K562 (cell line): ENCODE measurements around the gene CCDC174. TPM values are rescaled to one million over a fixed set of nuclear protein-coding genes. Genes with fewer than 3 reads are reported as not detected.

Experiments
- BRD4 ChIP-seq: fragments of 200-600 bp; sonication (generic); IDR thresholded peaks from 2 replicates; pipeline ENCODE4 v1.6.1; 2017; ENCODE audit warnings: inconsistent platforms
- ETV1 ChIP-seq: fragments of 450-650 bp; conservative IDR thresholded peaks from 2 replicates; pipeline ENCODE4 v1.6.1; 2016; ENCODE audit warnings: missing genetic modification characterization, control low read depth, low read depth, missing compliant biosample characterization
- KDM4B ChIP-seq, 2 experiments: fragments of 450-650 bp in 1 of 2; sonication (generic) in 1 of 2; IDR thresholded peaks; 2 replicates each; pipeline ENCODE4 v1.6.1; 2016 to 2017; ENCODE audit warnings: borderline replicate concordance in 2 of 2, antibody characterized with exemption in 1 of 2, low read depth in 1 of 2, mild to moderate bottlenecking in 1 of 2
- L3MBTL2 ChIP-seq: fragments of 450-650 bp; IDR thresholded peaks from 2 replicates; pipeline ENCODE4 v1.6.1; 2016; ENCODE audit warnings: mild to moderate bottlenecking, moderate library complexity
- MAFF ChIP-seq: IDR thresholded peaks from 2 replicates; pipeline ENCODE4 v1.6.1; 2012; ENCODE audit warnings: low read length, improper control_type of control experiment
- NFYB ChIP-seq: IDR thresholded peaks from 2 replicates; pipeline ENCODE4 v1.6.1; 2011; ENCODE audit warnings: mild to moderate bottlenecking, moderate library complexity; ENCODE audit not compliant: insufficient read length; ENCODE audit errors: extremely low read depth
- POLR3A ChIP-seq: IDR thresholded peaks from 2 replicates; pipeline ENCODE4 v1.6.1; 2011; ENCODE audit warnings: borderline replicate concordance, mild to moderate bottlenecking, moderate library complexity; ENCODE audit not compliant: insufficient read length, insufficient read depth; ENCODE audit errors: extremely low read depth
- PTTG1 ChIP-seq: fragments of 450-650 bp; IDR thresholded peaks from 2 replicates; pipeline ENCODE4 v1.6.1; 2016; ENCODE audit warnings: low read depth, mild to moderate bottlenecking, missing genetic modification characterization, missing compliant biosample characterization
- TEAD4 ChIP-seq, 2 experiments: sonication (generic) in 1 of 2; formaldehyde crosslinking in 1 of 2; IDR thresholded peaks; 2 replicates each; pipeline versions ENCODE4 v1.6.1 to v1.8.0; 2012 to 2022; ENCODE audit warnings: borderline replicate concordance in 1 of 2, inconsistent platforms in 1 of 2, low read length in 1 of 2, mild to moderate bottlenecking in 1 of 2, missing genetic modification reagents in 1 of 2
- ZNF57 ChIP-seq: fragments of 450-650 bp; formaldehyde crosslinking; IDR thresholded peaks from 2 replicates; pipeline ENCODE4 v1.4.0; 2020; ENCODE audit warnings: mild to moderate bottlenecking, moderate library complexity
- ZNF583 ChIP-seq: fragments of 250-450 bp; sonication (Bioruptor Pico); IDR thresholded peaks from 2 replicates; pipeline ENCODE4 v1.4.0; 2020
- polyA plus RNA-seq, 8 experiments: library from polyadenylated mRNA; depleted of rRNA in 4 of 8; stranded (reverse) in 5 of 8; unstranded in 3 of 8; fragments of >200 nt; fragmentation: Nextera tagmentation in 2 of 8; fragmentation: Illumina TruSeq in 1 of 8; extraction: Ambion mirVana in 2 of 8; extraction: Trizol in 1 of 8; gene quantifications; 2 replicates each; pipeline versions ENCODE4 v1.2.1 to v1.2.3, GENCODE V29; 2011 to 2014; ENCODE audit warnings: inconsistent platforms in 1 of 8, missing spikeins in 1 of 8
- total RNA-seq, 7 experiments: library from RNA; depleted of rRNA in 6 of 7; stranded (reverse); fragments of >200 nt in 6 of 7; fragmentation: Illumina TruSeq in 2 of 7; extraction: Trizol in 2 of 7; gene quantifications; 2 replicates each; pipeline versions ENCODE4 v1.2.1 to v1.2.3, GENCODE V29; 2011 to 2021; ENCODE audit warnings: low replicate concordance in 1 of 7
- TF ChIP-seq, protein P1 (sequence below): fragments of 250-450 bp; sonication (Bioruptor Pico); IDR thresholded peaks from 2 replicates; pipeline ENCODE4 v1.5.0; 2022; ENCODE audit warnings: mild to moderate bottlenecking
- TF ChIP-seq, protein P2 (sequence below): fragments of 200-800 bp; sonication (Bioruptor generic); IDR thresholded peaks from 2 replicates; pipeline ENCODE4 v1.6.1; 2017; ENCODE audit warnings: missing genetic modification characterization, missing compliant biosample characterization
- TF ChIP-seq, protein P3 (sequence below): fragments of 450-650 bp; IDR thresholded peaks from 2 replicates; pipeline ENCODE4 v1.6.1; 2016; ENCODE audit warnings: low read depth, mild to moderate bottlenecking, moderate library complexity
- TF ChIP-seq, protein P4 (sequence below), 2 experiments: fragments of 450-650 bp in 1 of 2; sonication (generic) in 1 of 2; formaldehyde crosslinking; conservative IDR thresholded peaks; 2 replicates each; pipeline versions ENCODE4 v1.4.0 to v1.8.1; 2020 to 2022; ENCODE audit warnings: mild to moderate bottlenecking in 1 of 2, missing genetic modification reagents in 1 of 2
- TF ChIP-seq, protein P5 (sequence below): fragments of 250-450 bp; sonication (Bioruptor Pico); IDR thresholded peaks from 2 replicates; pipeline ENCODE4 v1.8.0; 2021; ENCODE audit warnings: borderline replicate concordance, mild to moderate bottlenecking, moderate library complexity; ENCODE audit not compliant: poor library complexity, severe bottlenecking

The CCDC174 gene
- total and polyA plus RNA-seq, 9 of the 15 experiments (the other 6 are each of a cell fraction or from before 2014, with no cell fraction given), result 7.4 to 41.0 (median 28.5) TPM

DNA sequence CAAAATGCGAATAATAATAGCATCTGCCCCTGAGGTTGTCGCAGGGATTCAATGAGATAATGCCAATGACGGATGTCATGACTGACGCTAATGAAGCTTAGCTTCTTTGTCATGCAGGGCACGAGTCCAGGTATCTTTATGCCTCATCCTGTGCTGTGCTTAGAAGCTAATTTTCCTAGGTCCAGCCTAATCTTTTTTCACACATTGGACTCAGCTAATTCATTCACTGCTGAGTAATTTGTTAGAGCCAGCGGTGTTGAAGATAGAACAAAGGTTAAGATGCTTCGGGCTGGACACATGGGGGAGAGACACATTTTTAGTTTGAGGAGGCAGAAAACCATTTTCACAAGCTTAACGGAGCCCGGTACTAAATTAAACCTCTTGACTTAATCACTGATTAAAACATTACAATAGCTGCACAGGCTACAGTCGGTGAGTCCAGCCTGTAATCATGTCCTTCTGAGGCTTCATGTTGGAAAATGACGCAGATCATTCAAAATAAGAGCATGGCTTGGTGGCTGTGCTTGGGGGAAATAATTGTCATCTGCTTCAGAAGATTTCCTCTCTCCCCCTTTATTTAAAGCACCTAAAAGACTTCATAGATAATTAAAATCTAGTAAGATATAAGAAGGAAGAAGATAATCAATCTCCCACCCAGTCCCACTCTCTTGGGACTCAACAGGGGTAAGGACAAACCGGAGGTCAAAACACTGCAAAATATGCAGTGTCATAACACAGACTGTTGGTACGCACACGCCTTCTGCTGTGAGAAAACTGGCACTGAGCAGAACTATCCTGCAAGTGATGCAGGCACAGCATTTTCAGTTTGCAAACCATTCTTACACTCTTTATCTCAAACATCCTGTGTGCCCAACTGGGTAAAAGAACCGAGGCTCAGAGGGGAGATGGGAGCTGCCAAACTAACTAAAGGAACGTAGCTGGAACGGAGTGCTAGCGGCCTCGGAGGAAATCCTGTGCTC is 3.3 kb upstream of the CCDC174 start (continued):
- TF ChIP-seq, protein P1, sequence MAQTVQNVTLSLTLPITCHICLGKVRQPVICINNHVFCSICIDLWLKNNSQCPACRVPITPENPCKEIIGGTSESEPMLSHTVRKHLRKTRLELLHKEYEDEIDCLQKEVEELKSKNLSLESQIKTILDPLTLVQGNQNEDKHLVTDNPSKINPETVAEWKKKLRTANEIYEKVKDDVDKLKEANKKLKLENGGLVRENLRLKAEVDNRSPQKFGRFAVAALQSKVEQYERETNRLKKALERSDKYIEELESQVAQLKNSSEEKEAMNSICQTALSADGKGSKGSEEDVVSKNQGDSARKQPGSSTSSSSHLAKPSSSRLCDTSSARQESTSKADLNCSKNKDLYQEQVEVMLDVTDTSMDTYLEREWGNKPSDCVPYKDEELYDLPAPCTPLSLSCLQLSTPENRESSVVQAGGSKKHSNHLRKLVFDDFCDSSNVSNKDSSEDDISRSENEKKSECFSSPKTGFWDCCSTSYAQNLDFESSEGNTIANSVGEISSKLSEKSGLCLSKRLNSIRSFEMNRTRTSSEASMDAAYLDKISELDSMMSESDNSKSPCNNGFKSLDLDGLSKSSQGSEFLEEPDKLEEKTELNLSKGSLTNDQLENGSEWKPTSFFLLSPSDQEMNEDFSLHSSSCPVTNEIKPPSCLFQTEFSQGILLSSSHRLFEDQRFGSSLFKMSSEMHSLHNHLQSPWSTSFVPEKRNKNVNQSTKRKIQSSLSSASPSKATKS (CRISPR knock-in tag), result no peak
- peak; percentile 29 for TF ChIP-seq MAFF
- no peak for TF ChIP-seq NFYB
- TF ChIP-seq ETV1 (tag), result 0 out of 2 replicates have a peak, but pooled peaks have one; percentile 10
- no peak for TF ChIP-seq ZNF583
- TF ChIP-seq, protein P2, sequence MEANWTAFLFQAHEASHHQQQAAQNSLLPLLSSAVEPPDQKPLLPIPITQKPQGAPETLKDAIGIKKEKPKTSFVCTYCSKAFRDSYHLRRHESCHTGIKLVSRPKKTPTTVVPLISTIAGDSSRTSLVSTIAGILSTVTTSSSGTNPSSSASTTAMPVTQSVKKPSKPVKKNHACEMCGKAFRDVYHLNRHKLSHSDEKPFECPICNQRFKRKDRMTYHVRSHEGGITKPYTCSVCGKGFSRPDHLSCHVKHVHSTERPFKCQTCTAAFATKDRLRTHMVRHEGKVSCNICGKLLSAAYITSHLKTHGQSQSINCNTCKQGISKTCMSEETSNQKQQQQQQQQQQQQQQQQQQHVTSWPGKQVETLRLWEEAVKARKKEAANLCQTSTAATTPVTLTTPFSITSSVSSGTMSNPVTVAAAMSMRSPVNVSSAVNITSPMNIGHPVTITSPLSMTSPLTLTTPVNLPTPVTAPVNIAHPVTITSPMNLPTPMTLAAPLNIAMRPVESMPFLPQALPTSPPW (CRISPR knock-in tag), result peak; percentile 45
- no peak for TF ChIP-seq POLR3A
- no peak for TF ChIP-seq BRD4
- TF ChIP-seq, protein P3, sequence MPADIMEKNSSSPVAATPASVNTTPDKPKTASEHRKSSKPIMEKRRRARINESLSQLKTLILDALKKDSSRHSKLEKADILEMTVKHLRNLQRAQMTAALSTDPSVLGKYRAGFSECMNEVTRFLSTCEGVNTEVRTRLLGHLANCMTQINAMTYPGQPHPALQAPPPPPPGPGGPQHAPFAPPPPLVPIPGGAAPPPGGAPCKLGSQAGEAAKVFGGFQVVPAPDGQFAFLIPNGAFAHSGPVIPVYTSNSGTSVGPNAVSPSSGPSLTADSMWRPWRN, result no peak
- no peak for TF ChIP-seq ZNF57 (CRISPR knock-in tag)
- TF ChIP-seq, protein P4, sequence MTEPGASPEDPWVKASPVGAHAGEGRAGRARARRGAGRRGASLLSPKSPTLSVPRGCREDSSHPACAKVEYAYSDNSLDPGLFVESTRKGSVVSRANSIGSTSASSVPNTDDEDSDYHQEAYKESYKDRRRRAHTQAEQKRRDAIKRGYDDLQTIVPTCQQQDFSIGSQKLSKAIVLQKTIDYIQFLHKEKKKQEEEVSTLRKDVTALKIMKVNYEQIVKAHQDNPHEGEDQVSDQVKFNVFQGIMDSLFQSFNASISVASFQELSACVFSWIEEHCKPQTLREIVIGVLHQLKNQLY (CRISPR knock-in tag; conservative IDR thresholded peaks at IDR 0.05), result no peak
- peak; percentile 65; the same call in 1 of the 2 replicates for TF ChIP-seq L3MBTL2
- TF ChIP-seq TEAD4 (IDR thresholded peaks at IDR 0.05; ENCODE audit: low read length), result peak; percentile 70
- TF ChIP-seq TEAD4 (CRISPR knock-in tag; IDR thresholded peaks at IDR 0.05; ENCODE audit: borderline replicate concordance), result no peak
- TF ChIP-seq, protein P5, sequence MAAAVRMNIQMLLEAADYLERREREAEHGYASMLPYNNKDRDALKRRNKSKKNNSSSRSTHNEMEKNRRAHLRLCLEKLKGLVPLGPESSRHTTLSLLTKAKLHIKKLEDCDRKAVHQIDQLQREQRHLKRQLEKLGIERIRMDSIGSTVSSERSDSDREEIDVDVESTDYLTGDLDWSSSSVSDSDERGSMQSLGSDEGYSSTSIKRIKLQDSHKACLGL, result no peak
- no peak for TF ChIP-seq KDM4B (IDR thresholded peaks at IDR 0.05; ENCODE audit: borderline replicate concordance in 2 of 2, low read depth in 1 of 2)
- TF ChIP-seq PTTG1 (tag), result no peak
